Activated CD4-positive, alpha-beta T cell treated with anti-CD3 and anti-CD28 coated beads for 24 hours (primary cell): Measurements from ENCODE around the gene GCAT.

Source experiments
- DNase-seq, 2 donors: peaks; one replicate each; pipeline ENCODE4 v3.0.0-alpha.2; 2020; ENCODE audit warnings: low read depth in 2 of 2

Gene GCAT

GRCh38 chr22:37807410-37808293, at the start of gene GCAT:
TSS of gene GCAT (plus strand) at chr22:37807934. CDS start at chr22:37807968, 34 bp downstream.
- peak; percentile 78 to 91 for DNase-seq

DNA sequence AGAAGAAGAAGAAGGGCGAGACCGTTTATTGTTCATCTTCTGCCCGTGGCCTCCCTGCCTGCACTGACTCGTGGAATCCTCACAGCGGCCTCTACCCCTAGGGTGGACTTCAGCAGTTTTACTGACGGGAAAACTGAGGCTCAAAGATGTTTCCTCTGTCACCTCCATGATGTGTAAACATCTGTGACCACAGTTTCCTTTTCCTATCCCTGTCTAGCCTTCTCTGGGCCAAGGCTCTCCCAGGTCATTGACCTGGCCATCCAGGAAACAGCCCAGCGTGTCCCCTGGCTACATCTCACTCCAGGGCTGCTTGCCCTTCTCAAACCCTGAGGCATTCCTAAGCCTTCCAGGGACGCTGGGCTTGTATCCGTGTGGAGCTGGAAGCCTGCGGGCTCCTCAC, 49.0 kb upstream of the GCAT start:
- no peak for DNase-seq

DNA sequence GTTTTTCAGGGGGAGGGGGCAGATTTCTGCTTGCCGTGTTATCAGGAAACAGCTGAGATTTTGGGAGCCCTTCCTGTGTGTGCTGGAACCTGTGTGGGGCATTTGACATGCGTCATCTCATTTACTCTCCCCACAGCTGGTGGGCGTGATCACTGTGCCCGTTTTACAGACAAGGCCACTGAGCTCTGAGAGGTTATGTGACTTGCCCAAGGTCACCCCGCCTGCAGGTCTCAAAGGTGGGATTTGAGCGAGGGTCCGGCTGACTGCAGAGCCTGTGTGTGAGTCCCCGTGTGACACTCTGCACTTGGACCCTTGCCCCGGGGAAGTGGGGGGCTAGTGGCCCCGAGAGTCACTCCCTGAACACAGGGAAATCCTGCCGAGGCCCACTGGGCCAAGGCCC, 48.5 kb upstream of the GCAT start:
- DNase-seq: no peak

DNA sequence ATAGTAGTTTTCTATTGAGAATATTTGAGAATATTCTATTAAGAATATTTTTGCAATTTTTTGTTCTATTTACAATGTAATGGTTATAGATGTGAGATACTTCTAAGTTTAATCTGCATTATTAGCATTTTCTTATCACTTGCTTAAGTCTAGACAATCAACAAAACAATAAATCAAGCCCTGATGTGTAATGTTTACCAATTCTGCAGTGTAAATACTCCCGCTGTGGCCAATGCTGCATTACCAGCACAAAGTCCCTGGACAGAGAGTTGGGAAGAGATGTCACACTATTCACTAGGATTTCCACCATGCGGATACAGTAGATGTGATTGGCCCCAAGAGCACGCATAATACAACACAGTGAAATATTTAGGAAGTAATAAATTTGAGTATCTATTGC, 47.6 kb upstream of the GCAT start:
- DNase-seq: no peak

DNA sequence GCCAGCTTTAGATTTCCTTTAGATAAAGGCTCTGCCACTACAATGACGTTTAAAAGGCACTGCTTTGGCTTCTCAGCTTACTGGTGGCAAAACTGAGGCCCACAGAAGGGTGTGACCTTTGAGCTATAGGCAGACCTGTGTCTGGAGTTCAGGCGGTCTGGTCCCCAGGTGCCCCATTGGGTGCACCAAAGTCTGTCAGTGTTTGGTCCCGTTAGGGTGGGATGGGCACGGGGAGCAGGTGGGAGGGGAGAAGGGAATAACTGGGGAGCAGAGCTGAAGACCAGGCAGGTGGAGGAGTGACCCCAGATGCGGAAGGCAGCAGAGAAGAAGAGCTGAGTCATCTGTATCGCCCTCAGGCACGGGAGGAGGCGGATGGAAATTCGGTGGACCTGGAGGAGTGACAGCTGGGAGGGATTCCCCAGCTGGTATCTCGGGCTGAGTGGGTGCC, 45.3 kb upstream of the GCAT start:
- no peak for DNase-seq

GRCh38 chr22:37763012-37763411, 44.7 kb upstream of the GCAT start:
- no peak for DNase-seq

- no peak for DNase-seq
Measured at GRCh38 chr22:37763652-37764051, 44.1 kb upstream of the GCAT start.

GRCh38 chr22:37764622-37765021, 43.1 kb upstream of the GCAT start:
- DNase-seq: no peak

- no peak for DNase-seq
Measured at GRCh38 chr22:37765498-37765897, 42.2 kb upstream of the GCAT start.

- no peak for DNase-seq
Measured at GRCh38 chr22:37765953-37766576, 41.7 kb upstream of the GCAT start.

- no peak for DNase-seq
Measured at GRCh38 chr22:37768273-37768672, 39.5 kb upstream of the GCAT start.

DNA sequence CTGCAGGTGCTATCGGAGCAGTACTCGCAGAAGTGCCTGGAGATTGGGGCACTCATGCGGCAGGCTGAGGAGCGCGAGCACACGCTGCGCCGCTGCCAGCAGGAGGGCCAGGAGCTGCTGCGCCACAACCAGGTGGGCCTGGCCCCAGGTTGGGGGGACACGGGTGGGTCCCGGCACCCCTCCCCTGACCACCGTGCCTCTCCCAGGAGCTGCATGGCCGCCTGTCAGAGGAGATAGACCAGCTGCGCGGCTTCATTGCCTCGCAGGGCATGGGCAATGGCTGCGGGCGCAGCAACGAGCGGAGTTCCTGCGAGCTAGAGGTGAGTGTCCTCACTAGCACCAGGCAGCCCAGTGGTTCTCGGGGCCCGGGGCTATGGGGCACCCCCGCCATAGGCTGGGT, 38.7 kb upstream of the GCAT start:
- DNase-seq: no peak

- DNase-seq: no peak
Measured at GRCh38 chr22:37771081-37771480, 36.7 kb upstream of the GCAT start.

GRCh38 chr22:37771702-37772427, 35.9 kb upstream of the GCAT start:
- no peak for DNase-seq

DNA sequence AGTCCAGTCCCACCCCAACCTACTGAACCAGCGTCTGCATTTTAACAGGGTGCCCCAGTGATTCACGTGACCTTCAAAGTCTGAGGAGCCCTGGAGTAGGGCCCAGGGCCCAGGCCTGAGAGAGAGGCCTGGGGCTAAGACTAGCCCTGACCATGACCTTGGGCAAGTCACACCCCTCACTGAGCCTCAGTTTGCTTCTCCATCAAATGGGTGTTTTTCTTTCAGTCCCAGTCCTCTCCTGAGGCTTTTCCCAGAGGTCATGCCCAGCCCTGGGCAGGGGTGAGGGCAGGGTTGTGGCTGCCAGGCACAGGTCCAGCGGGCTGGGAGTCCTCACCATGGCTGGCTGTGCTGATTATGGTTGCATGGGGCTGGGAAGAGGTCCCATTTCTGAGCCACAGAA, 33.0 kb upstream of the GCAT start:
- DNase-seq: no peak

- no peak for DNase-seq
Measured at GRCh38 chr22:37775785-37776638, 31.7 kb upstream of the GCAT start.

DNA sequence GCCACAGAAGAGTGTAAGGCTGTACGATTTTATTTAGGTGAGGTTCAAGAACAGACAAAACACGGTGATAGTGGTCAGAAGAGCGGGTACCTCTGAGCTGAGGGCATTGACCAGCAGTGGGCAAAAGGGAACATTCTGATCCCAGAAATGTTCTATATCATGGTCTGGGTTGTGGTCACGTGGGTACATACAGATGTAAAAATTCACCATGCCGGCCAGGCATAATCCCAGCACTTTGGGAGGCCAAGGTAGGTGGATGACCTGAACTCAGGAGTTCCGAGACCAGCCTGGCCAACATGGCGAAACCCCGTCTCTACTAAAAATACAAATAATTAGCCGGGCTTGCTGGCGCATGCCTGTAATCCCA, 31.1 kb upstream of the GCAT start:
- DNase-seq: no peak

GRCh38 chr22:37777122-37777687, 30.5 kb upstream of the GCAT start:
- DNase-seq: no peak

GRCh38 chr22:37778370-37779009, 29.2 kb upstream of the GCAT start:
- no peak for DNase-seq

DNA sequence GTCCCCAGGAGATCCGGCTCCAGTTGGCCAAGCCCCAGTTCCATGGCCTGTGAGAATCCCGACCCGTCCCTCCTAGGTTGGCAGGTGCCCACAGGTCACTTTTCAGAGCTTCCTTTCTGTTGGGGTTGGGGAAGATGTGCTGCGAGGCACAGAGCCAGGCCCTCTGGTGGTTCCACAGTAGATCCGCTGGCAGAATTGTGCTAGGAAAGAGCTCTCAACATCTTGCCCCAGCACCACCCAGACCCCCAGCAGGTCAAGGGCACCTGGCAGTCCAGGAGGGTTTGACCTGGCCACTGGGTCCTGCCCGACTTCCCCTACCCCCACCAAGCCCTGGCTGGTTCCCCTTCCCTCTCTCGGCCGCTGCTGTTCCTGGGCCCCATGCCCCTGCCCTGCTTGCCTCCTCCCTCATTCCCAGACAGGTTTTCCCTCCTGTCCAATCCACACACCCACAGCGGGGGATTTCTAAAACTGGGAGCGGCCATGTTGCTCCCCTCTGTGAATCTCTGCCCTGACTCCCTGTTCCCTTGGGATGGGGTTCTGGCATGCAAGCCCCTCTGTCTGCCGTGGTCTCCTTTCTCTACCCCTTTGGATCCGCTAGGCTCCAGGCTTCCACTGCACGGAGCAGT, 26.2 kb upstream of the GCAT start:
- DNase-seq: no peak
